ENCODE results near the gene EMC9. TPM values are rescaled to one million over a fixed set of nuclear protein-coding genes. Genes with fewer than 3 reads are reported as not detected.

EMC9 gene, protein sequence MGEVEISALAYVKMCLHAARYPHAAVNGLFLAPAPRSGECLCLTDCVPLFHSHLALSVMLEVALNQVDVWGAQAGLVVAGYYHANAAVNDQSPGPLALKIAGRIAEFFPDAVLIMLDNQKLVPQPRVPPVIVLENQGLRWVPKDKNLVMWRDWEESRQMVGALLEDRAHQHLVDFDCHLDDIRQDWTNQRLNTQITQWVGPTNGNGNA
- 22.5 and 22.6 TPM in 2 replicates for total RNA-seq

- Mint-ChIP-seq H3K27me3 (no peaks in the 10 kb centered on the region), H3K4me3 (peak within 1 kb of the TSS; percentile 83), H3K4me1 (peaks cover 78% of the 10 kb centered on the region), H3K27ac (peak within 1 kb of the TSS; percentile 87), H3K36me3 (ENCODE audit: low read depth) (peaks cover 74% of the 10 kb centered on the region), H3K9me3 (no peaks in the 10 kb centered on the region)
- POLR2A ChIA-PET: interaction anchor here (0.7 to 9.4 kb wide), 24 partner anchors 9 to 149 kb away, joined by 3 to 239 read pairs (median 6); partner anchors contain the start of genes CHMP4A, DCAF11, IPO4 and IRF9
- DNase-seq: peak; percentile 92
- TF ChIP-seq CTCF (IDR thresholded peaks at IDR 0.05): no peak
- CTCF ChIA-PET: interaction anchor here (1.0 to 3.1 kb wide), 3 partner anchors 19 to 32 kb away, joined by 10 to 13 read pairs (median 12); partner anchors contain the start of genes DCAF11, IRF9 and NRL
- intact Hi-C loops (cut with micrococcal nuclease): loop anchor here (1.0 kb wide), 7 partner anchors 20 to 158 kb away; partner anchors contain the start of genes CHMP4A, DCAF11, DHRS1 and IPO4
- peak; percentile 90 for ATAC-seq (ENCODE audit: low read depth)
Measured at GRCh38 chr14:24141097-24141880, at the start of gene EMC9. Gene EMC9, minus strand, starts transcription at chr14:24141591. Its CDS starts 287 bp downstream, at chr14:24141304.

DNA sequence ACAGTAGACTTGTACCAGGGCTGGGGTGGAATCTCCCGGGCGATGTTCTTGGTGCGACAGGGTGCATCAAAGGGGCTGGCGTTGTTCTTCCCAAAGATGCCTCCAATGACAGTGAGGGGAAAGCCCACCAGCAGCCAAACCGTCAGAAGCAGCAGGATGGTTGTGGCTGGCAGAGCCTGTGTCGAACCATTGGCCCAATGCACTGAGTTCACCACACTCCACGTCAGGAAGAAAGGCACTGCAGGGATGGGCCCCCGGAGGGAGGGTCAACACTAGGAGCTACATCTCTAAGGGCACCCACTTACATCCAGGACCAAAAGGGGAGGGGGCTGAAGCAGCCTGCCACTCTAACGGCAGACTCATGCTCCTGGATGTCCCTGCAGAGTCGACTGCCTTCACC lies 49.0 kb upstream of the EMC9 start:
- CTCF ChIA-PET: no interaction called here
- peaks cover 55% of the 10 kb centered on the region for H3K36me3 Mint-ChIP-seq (ENCODE audit: low read depth)
- H3K27me3 Mint-ChIP-seq: no peaks in the 10 kb centered on the region
- no peak overlapping the region for H3K4me3 Mint-ChIP-seq
- peaks cover 46% of the 10 kb centered on the region for H3K4me1 Mint-ChIP-seq
- H3K27ac Mint-ChIP-seq: peak overlapping the region; percentile 4
- intact Hi-C loops (cut with micrococcal nuclease): no loop called here
- no peaks in the 10 kb centered on the region for H3K9me3 Mint-ChIP-seq
- TF ChIP-seq CTCF (IDR thresholded peaks at IDR 0.05): no peak
- POLR2A ChIA-PET: interaction anchor here (0.6 to 0.7 kb wide), 3 partner anchors 22 to 89 kb away, joined by 3 to 8 read pairs (median 3); no protein-coding TSS in a partner anchor
- ATAC-seq (ENCODE audit: low read depth) (no peak), DNase-seq (no peak)

DNA sequence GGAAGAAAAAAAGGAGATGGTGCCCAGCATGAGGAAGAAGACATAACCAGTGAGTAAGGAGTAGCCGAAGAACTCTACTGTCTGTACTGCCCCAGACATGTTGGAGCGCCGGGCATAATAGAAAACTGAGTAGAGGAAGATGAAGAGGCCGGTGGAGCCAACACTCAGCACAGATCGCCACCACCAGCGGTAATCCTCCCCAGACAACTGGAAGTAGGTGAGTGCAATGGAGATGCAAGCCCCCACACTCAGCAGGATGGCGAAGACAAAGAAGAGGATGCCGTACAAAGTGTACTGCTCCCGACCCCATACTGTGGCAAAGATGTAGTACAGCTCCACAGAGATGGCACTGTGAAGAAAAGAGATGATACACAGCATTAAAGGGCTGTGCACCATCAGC lies 48.1 kb upstream of the EMC9 start:
- ChIA-PET POLR2A (interaction anchor here (0.6 to 3.7 kb wide), 16 partner anchors 7 to 107 kb away, joined by 3 to 44 read pairs (median 6); partner anchors contain the start of genes CHMP4A, DCAF11, EMC9 and IRF9), CTCF (interaction anchor here (0.8 to 2.6 kb wide), 4 partner anchors 24 to 118 kb away, joined by 3 to 11 read pairs (median 7); partner anchors contain the start of genes CHMP4A, CIDEB and IRF9)
- H3K36me3 Mint-ChIP-seq (ENCODE audit: low read depth): peaks cover 60% of the 10 kb centered on the region
- no peaks in the 10 kb centered on the region for H3K27me3 Mint-ChIP-seq
- DNase-seq (no peak), ATAC-seq (ENCODE audit: low read depth) (no peak)
- no peaks in the 10 kb centered on the region for H3K9me3 Mint-ChIP-seq
- intact Hi-C loops (cut with micrococcal nuclease): loop anchor here (2.0 kb wide), 1 partner anchor 43 kb away; the partner anchor contains the start of genes PSME2 and RNF31
- peaks cover 39% of the 10 kb centered on the region for H3K4me1 Mint-ChIP-seq
- no peak overlapping the region for H3K4me3 Mint-ChIP-seq
- peak overlapping the region; percentile 87 for H3K27ac Mint-ChIP-seq
- no peak for TF ChIP-seq CTCF (IDR thresholded peaks at IDR 0.05)

GRCh38 chr14:24189059-24189375 lies 47.6 kb upstream of the EMC9 start:
- ChIA-PET CTCF (interaction anchor here (0.7 to 2.6 kb wide), 5 partner anchors 24 to 145 kb away, joined by 3 to 11 read pairs (median 5); partner anchors contain the start of genes CHMP4A, CIDEB and IRF9), POLR2A (interaction anchor here (0.6 to 3.7 kb wide), 18 partner anchors 8 to 112 kb away, joined by 3 to 44 read pairs (median 6); partner anchors contain the start of genes CHMP4A, DCAF11, EMC9 and IRF9)
- H3K27me3 Mint-ChIP-seq: no peaks in the 10 kb centered on the region
- DNase-seq (no peak), ATAC-seq (ENCODE audit: low read depth) (no peak)
- H3K4me3 Mint-ChIP-seq: peak overlapping the region; percentile 91
- peak overlapping the region; percentile 87 for H3K27ac Mint-ChIP-seq
- no peaks in the 10 kb centered on the region for H3K9me3 Mint-ChIP-seq
- TF ChIP-seq CTCF (IDR thresholded peaks at IDR 0.05): no peak
- H3K4me1 Mint-ChIP-seq: peaks cover 35% of the 10 kb centered on the region
- intact Hi-C loops (cut with micrococcal nuclease): loop anchor here (2.0 kb wide), 1 partner anchor 42 kb away; the partner anchor contains the start of genes PSME2 and RNF31
- peaks cover 64% of the 10 kb centered on the region for H3K36me3 Mint-ChIP-seq (ENCODE audit: low read depth)
